ENCODE data around the gene AMOTL1. TPM values are rescaled to one million over a fixed set of nuclear protein-coding genes. Genes with fewer than 3 reads are reported as not detected.
"Not testable (repeated sequence)": the region's sequence is repeated elsewhere in the genome, so short reads cannot be mapped to it uniquely, and the experiment has no call there.

Gene AMOTL1
- total RNA-seq, 4 donors from 2014 or later = 34.1 to 51.2 (median 41.0) TPM

- H3K4me3 ChIP-seq (replicated peaks in 1 of 3) = no peak overlapping the region
- no peaks in the 10 kb centered on the region for H3K36me3 ChIP-seq
- no peaks in the 10 kb centered on the region for H3K4me1 ChIP-seq
- peak overlapping the region in 1 of 3 donors; percentile 34 for H3K27ac ChIP-seq
- intact Hi-C loops (cut with DNase I) = no loop called here
- no peak for TF ChIP-seq POLR2A (IDR thresholded peaks at IDR 0.05)
- WGBS, 2 donors = 76 to 89% methylated on average over 3 of the region's 3 CpGs
- no peak for DNase-seq
- H3K27me3 ChIP-seq = no peaks in the 10 kb centered on the region
- no peaks in the 10 kb centered on the region for H3K9me3 ChIP-seq
These were observed 77.5 kb downstream of the AMOTL1 start for GRCh38 chr11:94845622-94846021.

GRCh38 chr11:94849839-94850238, 81.7 kb downstream of the AMOTL1 start:
- H3K36me3 ChIP-seq = peaks cover 12 to 18% of the 10 kb centered on the region in 2 donors
- no peak for DNase-seq
- 84 to 88% methylated on average over 9 of the region's 9 CpGs for WGBS, 2 donors

GRCh38 chr11:94851864-94852636, 83.9 kb downstream of the AMOTL1 start:
- peaks cover 8 to 20% of the 10 kb centered on the region in 2 donors for H3K4me1 ChIP-seq
- H3K36me3 ChIP-seq = peaks cover 12 to 24% of the 10 kb centered on the region in 2 donors
- no peak overlapping the region for H3K27ac ChIP-seq
- intact Hi-C loops (cut with DNase I) = no loop called here
- H3K27me3 ChIP-seq = no peaks in the 10 kb centered on the region
- WGBS, 2 donors = 97 to 98% methylated on average over 3 of the region's 3 CpGs
- no peak for DNase-seq
- no peaks in the 10 kb centered on the region for H3K9me3 ChIP-seq
- no peak for TF ChIP-seq CTCF (IDR thresholded peaks at IDR 0.05)
- no peak for TF ChIP-seq POLR2A (IDR thresholded peaks at IDR 0.05)
- no peak overlapping the region for H3K4me3 ChIP-seq (replicated peaks in 1 of 3)

More at GRCh38 chr11:94849839-94850238, 81.7 kb downstream of the AMOTL1 start:
- TF ChIP-seq POLR2A (IDR thresholded peaks at IDR 0.05) (no peak), CTCF (IDR thresholded peaks at IDR 0.05) (no peak)
- intact Hi-C loops (cut with DNase I) = no loop called here
- H3K4me1 ChIP-seq = peaks cover under 1 to 2% of the 10 kb centered on the region in 2 donors
- no peak overlapping the region for H3K27ac ChIP-seq
- no peaks in the 10 kb centered on the region for H3K9me3 ChIP-seq
- H3K27me3 ChIP-seq = no peaks in the 10 kb centered on the region
- no peak overlapping the region for H3K4me3 ChIP-seq (replicated peaks in 1 of 3)

GRCh38 chr11:94853288-94853687, 85.1 kb downstream of the AMOTL1 start:
- H3K27me3 ChIP-seq; DNase-seq; intact Hi-C loops (cut with DNase I); H3K9me3 ChIP-seq; H3K4me3 ChIP-seq (replicated peaks in 1 of 3); H3K27ac ChIP-seq: not testable (repeated sequence)
- H3K4me1 ChIP-seq = peaks cover 8 to 20% of the 10 kb centered on the region in 2 donors
- peaks cover 12 to 24% of the 10 kb centered on the region in 2 donors for H3K36me3 ChIP-seq
- 96 to 99% methylated on average over 4 of the region's 4 CpGs for WGBS, 2 donors

- intact Hi-C loops (cut with DNase I) = no loop called here
- no peak for TF ChIP-seq POLR2A (IDR thresholded peaks at IDR 0.05)
- no peak for TF ChIP-seq CTCF (IDR thresholded peaks at IDR 0.05)
- Histone ChIP-seq H3K4me3 (replicated peaks in 1 of 3) (no peak overlapping the region), H3K9me3 (no peaks in the 10 kb centered on the region), H3K27ac (no peak overlapping the region), H3K36me3 (peaks cover 12 to 25% of the 10 kb centered on the region in 2 donors), H3K4me1 (peaks cover 8 to 20% of the 10 kb centered on the region in 2 donors), H3K27me3 (no peaks in the 10 kb centered on the region)
- WGBS, 2 donors = 94 to 95% methylated on average over 5 of the region's 5 CpGs
- DNase-seq = no peak
These were observed 85.7 kb downstream of the AMOTL1 start for GRCh38 chr11:94853836-94854235.
